GM21447 (cell line): ENCODE measurements around the gene FUCA1.
"Not testable (repeated sequence)": the region's sequence is repeated elsewhere in the genome, so short reads cannot be mapped to it uniquely, and the experiment has no call there.

Experiments
- ATAC-seq: cut with Tn5 transposase; IDR thresholded peaks from one replicate; pipeline ENCODE4 v1.9.1; 2021; ENCODE audit not compliant: unreplicated experiment

Gene FUCA1

DNA sequence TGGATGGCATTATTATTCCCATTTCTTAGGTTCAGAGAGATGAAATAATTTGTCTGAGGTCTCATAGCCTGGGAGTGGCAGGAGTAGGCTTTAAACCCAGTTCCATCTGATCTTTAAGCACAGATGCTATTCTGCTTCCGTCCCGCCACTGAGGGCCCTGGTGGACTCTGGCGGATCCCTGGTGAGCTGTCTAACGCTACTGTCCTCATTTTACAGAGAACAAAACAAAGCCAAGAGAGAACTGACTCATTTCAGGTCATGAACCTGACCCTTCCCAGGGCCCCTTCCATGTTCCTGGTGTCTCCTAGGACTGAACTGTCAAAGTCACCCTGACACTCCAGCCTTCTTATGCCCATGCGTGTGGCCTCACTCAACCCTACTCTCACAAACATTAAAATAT lies 64.4 kb downstream of the FUCA1 start:
- no peak for ATAC-seq

- ATAC-seq, result not testable (repeated sequence)
These were observed 65.2 kb downstream of the FUCA1 start for GRCh38 chr1:23802809-23803342.

GRCh38 chr1:23801876-23802275 lies 66.2 kb downstream of the FUCA1 start:
- ATAC-seq, result no peak

DNA sequence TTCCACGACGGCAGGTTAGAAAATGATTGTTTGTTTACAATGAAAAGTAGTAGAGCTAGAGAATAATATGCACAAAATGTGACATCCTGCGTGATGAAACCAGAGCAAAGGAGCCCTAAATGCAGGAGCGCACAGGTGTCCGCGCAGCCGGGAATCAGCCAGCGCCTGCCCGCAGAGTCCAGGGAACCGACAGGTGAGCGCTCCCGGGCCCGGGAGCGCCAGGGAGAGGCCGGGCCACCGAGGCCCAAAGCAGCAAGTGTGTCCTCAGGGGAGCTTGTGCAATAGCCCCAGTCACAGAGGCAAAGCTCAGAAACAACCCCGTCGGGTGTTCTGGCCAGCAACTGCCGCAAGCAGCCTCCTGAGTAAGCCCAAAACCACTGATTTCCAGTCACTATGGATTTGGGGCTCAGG lies 66.7 kb downstream of the FUCA1 start:
- no peak for ATAC-seq

DNA sequence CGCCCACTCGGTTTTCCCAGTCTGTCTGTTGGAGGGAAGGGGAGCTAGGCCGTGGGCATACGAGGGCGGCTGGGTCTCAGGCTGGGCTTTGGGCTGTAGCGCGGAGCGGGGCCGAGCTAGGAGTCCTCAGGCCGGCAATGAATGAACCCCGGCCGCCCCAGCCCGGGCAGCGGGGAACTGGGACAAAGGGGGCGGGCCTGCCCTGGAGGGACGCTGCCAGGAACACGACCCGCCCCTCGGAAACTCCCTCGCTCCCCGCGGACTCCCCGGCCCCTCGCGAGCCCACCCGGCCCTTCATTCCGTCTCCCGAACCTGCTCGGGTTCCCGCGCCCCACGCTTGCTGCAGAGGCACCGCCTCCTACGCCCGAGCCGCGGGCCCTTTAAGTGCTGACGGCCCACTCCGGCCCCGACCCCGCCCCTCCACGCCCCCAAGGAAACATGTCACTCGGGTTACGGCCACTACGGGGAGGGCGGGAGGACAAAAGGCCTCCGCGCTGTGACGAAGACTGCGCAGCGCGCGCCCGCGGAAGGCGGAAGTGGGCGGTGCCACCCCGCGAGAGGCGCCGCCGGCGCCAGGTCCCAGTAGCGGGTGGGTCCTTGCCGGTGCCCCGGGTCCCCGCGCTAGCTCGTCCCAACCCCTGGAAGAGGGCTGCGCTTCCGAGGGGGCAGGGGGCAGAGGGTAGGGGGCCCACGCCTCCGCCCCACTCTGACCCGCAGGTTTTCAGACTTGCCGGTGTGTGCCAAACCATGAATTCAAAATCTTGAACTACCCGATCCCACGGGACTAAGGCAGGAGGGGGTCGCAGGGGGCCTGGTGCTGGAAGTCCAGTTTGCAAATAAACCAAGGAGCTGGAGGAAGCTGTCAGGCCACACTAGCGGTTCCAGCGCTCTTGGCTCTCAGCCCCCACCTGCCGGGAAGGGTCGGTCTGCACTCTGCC lies 67.4 kb downstream of the FUCA1 start, which contains the start of gene GALE:
TSS of gene GALE (minus strand) at position 355 of the 938 bp plus-strand sequence. CDS start 1,747 bp downstream, outside the sequence.
- peak; percentile 68 for ATAC-seq

- ATAC-seq, result peak; percentile 13
These were observed 68.3 kb downstream of the FUCA1 start for GRCh38 chr1:23799570-23800399.

- no peak for ATAC-seq
These were observed 68.9 kb downstream of the FUCA1 start for GRCh38 chr1:23799255-23799569.

- no peak for ATAC-seq
These were observed 69.4 kb downstream of the FUCA1 start for GRCh38 chr1:23798662-23799142.

GRCh38 chr1:23797478-23798448 lies 70.3 kb downstream of the FUCA1 start:
- no peak for ATAC-seq

- ATAC-seq, result no peak
These were observed 71.4 kb downstream of the FUCA1 start for GRCh38 chr1:23796466-23797271.

- no peak for ATAC-seq
These were observed 72.2 kb downstream of the FUCA1 start for GRCh38 chr1:23795676-23796465.
